Natural killer cell treated with Interleukin-12 subunit alpha and Interleukin-12 subunit beta and Interleukin-15 and Interleukin-18, amount 100 ng/mL, for 72 hours (primary cell): ENCODE results near the gene PARVB. TPM values are rescaled to one million over a fixed set of nuclear protein-coding genes. Genes with fewer than 3 reads are reported as not detected.

Experiments used
- ATAC-seq, 2 donors: fragments of 150-1000 bp; cut with Tn5 transposase in 1 of 2; sonication (Bioruptor Pico), chemical (Tn5 transposase) in 1 of 2; 2 replicates each; pipeline ENCODE4 v1.10.0; 2021
- DNase-seq: peaks from one replicate; pipeline ENCODE4 v3.0.0; 2022; ENCODE audit warnings: low spot score
- H3K27ac Mint-ChIP-seq, 2 donors: 1 replicate in 1 of 2; 2 replicates in 1 of 2; pipeline ENCODE4 v1.8.0; 2022; ENCODE audit warnings: mixed read lengths in 2 of 2, mild to moderate bottlenecking in 1 of 2, moderate library complexity in 1 of 2
- H3K27me3 Mint-ChIP-seq, 2 donors: 1 replicate in 1 of 2; 2 replicates in 1 of 2; pipeline ENCODE4 v1.8.0; 2022; ENCODE audit warnings: mixed read lengths in 2 of 2
- H3K36me3 Mint-ChIP-seq: one replicate; pipeline ENCODE4 v1.8.0; 2022; ENCODE audit warnings: mixed read lengths
- H3K4me1 Mint-ChIP-seq, 2 donors: 1 replicate in 1 of 2; 2 replicates in 1 of 2; pipeline ENCODE4 v1.8.0; 2022; ENCODE audit warnings: low read depth in 2 of 2, mixed read lengths in 2 of 2, mild to moderate bottlenecking in 1 of 2
- H3K4me3 Mint-ChIP-seq: one replicate; pipeline ENCODE4 v1.8.0; 2022; ENCODE audit warnings: mixed read lengths
- H3K9me3 Mint-ChIP-seq: 2 replicates; pipeline ENCODE4 v1.8.0; 2022; ENCODE audit warnings: mixed read lengths
- total RNA-seq, 2 donors: library from RNA; stranded (reverse); gene quantifications; one replicate each; pipeline ENCODE4 v1.2.3, GENCODE V29; 2022

The PARVB gene
- total RNA-seq, 2 donors from 2014 or later: 16.9 to 61.3 TPM

- Mint-ChIP-seq H3K36me3 (no peaks in the 10 kb centered on the region), H3K4me3 (peak overlapping the region; percentile 88), H3K27me3 (no peaks in the 10 kb centered on the region), H3K4me1 (peaks cover 18 to 25% of the 10 kb centered on the region in 2 donors), H3K9me3 (no peaks in the 10 kb centered on the region), H3K27ac (peak overlapping the region; percentile 78 to 88)
- no peak for DNase-seq
- no peak for ATAC-seq
Observed at GRCh38 chr22:44179989-44180705, 156.0 kb downstream of the PARVB start.

GRCh38 chr22:44180706-44181032, 156.6 kb downstream of the PARVB start, which contains the start of gene PARVG:
TSS of gene PARVG (plus strand) at chr22:44180925. CDS start at chr22:44183330, 2,405 bp downstream.
- H3K27ac Mint-ChIP-seq: peak within 1 kb of the TSS; percentile 78 to 88
- no peak for DNase-seq
- H3K4me1 Mint-ChIP-seq: peaks cover 21 to 25% of the 10 kb centered on the region in 2 donors
- no peak for ATAC-seq
- H3K36me3 Mint-ChIP-seq: no peaks in the 10 kb centered on the region
- no peaks in the 10 kb centered on the region for H3K27me3 Mint-ChIP-seq
- peak within 1 kb of the TSS; percentile 88 for H3K4me3 Mint-ChIP-seq
- no peaks in the 10 kb centered on the region for H3K9me3 Mint-ChIP-seq

GRCh38 chr22:44181033-44181911, 157.2 kb downstream of the PARVB start:
- H3K27me3 Mint-ChIP-seq: no peaks in the 10 kb centered on the region
- no peaks in the 10 kb centered on the region for H3K9me3 Mint-ChIP-seq
- H3K4me1 Mint-ChIP-seq: peaks cover 21 to 25% of the 10 kb centered on the region in 2 donors
- H3K36me3 Mint-ChIP-seq: no peaks in the 10 kb centered on the region
- peak overlapping the region; percentile 78 to 88 for H3K27ac Mint-ChIP-seq
- DNase-seq (peak; percentile 69), ATAC-seq (peak; percentile 73 to 81)
- peak overlapping the region; percentile 88 for H3K4me3 Mint-ChIP-seq

GRCh38 chr22:44181912-44182587, 157.9 kb downstream of the PARVB start:
- peaks cover 21 to 25% of the 10 kb centered on the region in 2 donors for H3K4me1 Mint-ChIP-seq
- peak overlapping the region; percentile 88 for H3K4me3 Mint-ChIP-seq
- peak; percentile 47 to 57 for ATAC-seq
- no peaks in the 10 kb centered on the region for H3K9me3 Mint-ChIP-seq
- no peaks in the 10 kb centered on the region for H3K36me3 Mint-ChIP-seq
- DNase-seq: no peak
- no peaks in the 10 kb centered on the region for H3K27me3 Mint-ChIP-seq
- H3K27ac Mint-ChIP-seq: peak overlapping the region; percentile 78 to 88

- peak overlapping the region; percentile 88 for H3K4me3 Mint-ChIP-seq
- H3K4me1 Mint-ChIP-seq: peaks cover 24 to 29% of the 10 kb centered on the region in 2 donors
- peak overlapping the region; percentile 78 to 88 for H3K27ac Mint-ChIP-seq
- no peaks in the 10 kb centered on the region for H3K27me3 Mint-ChIP-seq
- no peaks in the 10 kb centered on the region for H3K36me3 Mint-ChIP-seq
- no peaks in the 10 kb centered on the region for H3K9me3 Mint-ChIP-seq
- peak; percentile 77 to 79 for ATAC-seq
- peak; percentile 70 for DNase-seq
Observed at GRCh38 chr22:44182588-44183286, 158.6 kb downstream of the PARVB start.

- DNase-seq (no peak), ATAC-seq (no peak)
- Mint-ChIP-seq H3K9me3 (no peaks in the 10 kb centered on the region), H3K27ac (peak overlapping the region; percentile 78 to 88), H3K4me3 (peak overlapping the region; percentile 88), H3K27me3 (no peaks in the 10 kb centered on the region), H3K4me1 (peaks cover 24 to 29% of the 10 kb centered on the region in 2 donors), H3K36me3 (no peaks in the 10 kb centered on the region)
Observed at GRCh38 chr22:44183287-44183588, 159.1 kb downstream of the PARVB start.

GRCh38 chr22:44184006-44184405, 159.9 kb downstream of the PARVB start:
- Mint-ChIP-seq H3K36me3 (no peaks in the 10 kb centered on the region), H3K27ac (peak overlapping the region in 1 of 2 donors; percentile 88), H3K27me3 (no peaks in the 10 kb centered on the region), H3K4me1 (peaks cover 26 to 29% of the 10 kb centered on the region in 2 donors), H3K9me3 (no peaks in the 10 kb centered on the region), H3K4me3 (no peak overlapping the region)
- ATAC-seq (no peak), DNase-seq (no peak)

DNA sequence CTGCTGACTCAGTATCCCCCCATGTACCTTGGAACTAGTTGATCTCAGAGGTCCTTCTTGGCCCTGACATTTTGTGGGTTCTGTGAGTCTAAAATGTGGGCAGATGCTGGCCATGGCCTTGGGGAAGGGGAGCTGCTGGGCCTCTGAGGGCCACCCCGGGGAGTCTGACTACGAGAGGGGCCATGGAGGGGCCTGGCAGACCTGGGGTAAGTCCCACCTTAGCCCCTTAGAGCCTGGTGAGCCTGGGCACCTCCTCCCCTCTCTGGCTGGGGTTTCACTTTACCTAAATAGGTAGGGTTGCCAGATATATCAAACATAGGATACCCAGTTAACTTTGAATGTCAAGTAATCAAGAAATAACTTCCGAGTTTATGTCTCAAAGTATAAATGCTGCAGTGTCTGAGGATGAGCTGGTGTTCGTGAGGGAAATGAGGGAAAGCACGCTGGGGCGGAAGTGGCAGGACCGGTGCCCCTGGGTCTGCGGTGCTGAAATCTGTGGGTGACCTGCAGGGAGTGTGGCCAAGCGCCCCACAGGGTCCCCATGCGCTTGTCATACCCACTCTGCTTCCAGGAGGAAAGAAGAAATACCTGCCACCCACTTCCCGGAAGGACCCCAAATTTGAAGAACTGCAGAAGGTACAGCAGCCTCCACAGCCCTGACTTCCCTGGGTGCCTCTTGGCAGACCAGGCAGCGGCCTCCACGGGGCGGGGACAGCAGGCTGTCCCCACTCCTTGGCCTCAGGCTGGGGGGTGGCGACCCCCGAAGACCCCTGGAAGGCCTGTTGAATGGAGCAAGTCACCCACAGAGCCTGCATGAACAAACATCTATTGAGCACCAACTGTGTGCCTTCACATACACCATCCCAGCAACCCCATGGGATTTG, 161.4 kb downstream of the PARVB start:
- H3K27me3 Mint-ChIP-seq: no peaks in the 10 kb centered on the region
- H3K4me3 Mint-ChIP-seq: no peak overlapping the region
- ATAC-seq (no peak), DNase-seq (no peak)
- H3K4me1 Mint-ChIP-seq: peaks cover 25 to 26% of the 10 kb centered on the region in 2 donors
- H3K27ac Mint-ChIP-seq: no peak overlapping the region
- no peaks in the 10 kb centered on the region for H3K9me3 Mint-ChIP-seq
- no peaks in the 10 kb centered on the region for H3K36me3 Mint-ChIP-seq

GRCh38 chr22:44186121-44186510, 162.0 kb downstream of the PARVB start:
- H3K9me3 Mint-ChIP-seq: no peaks in the 10 kb centered on the region
- H3K36me3 Mint-ChIP-seq: no peaks in the 10 kb centered on the region
- peaks cover 19 to 20% of the 10 kb centered on the region in 2 donors for H3K4me1 Mint-ChIP-seq
- DNase-seq (no peak), ATAC-seq (no peak)
- no peak overlapping the region for H3K27ac Mint-ChIP-seq
- H3K4me3 Mint-ChIP-seq: no peak overlapping the region
- no peaks in the 10 kb centered on the region for H3K27me3 Mint-ChIP-seq

- DNase-seq (no peak), ATAC-seq (no peak)
- H3K36me3 Mint-ChIP-seq: no peaks in the 10 kb centered on the region
- no peak overlapping the region for H3K27ac Mint-ChIP-seq
- H3K4me1 Mint-ChIP-seq: peaks cover 21 to 22% of the 10 kb centered on the region in 2 donors
- no peak overlapping the region for H3K4me3 Mint-ChIP-seq
- no peaks in the 10 kb centered on the region for H3K27me3 Mint-ChIP-seq
- no peaks in the 10 kb centered on the region for H3K9me3 Mint-ChIP-seq
Observed at GRCh38 chr22:44186737-44187136, 162.6 kb downstream of the PARVB start.

- Mint-ChIP-seq H3K36me3 (no peaks in the 10 kb centered on the region), H3K4me3 (no peak overlapping the region), H3K27ac (no peak overlapping the region), H3K27me3 (no peaks in the 10 kb centered on the region), H3K9me3 (no peaks in the 10 kb centered on the region), H3K4me1 (peaks cover 19 to 20% of the 10 kb centered on the region in 2 donors)
- DNase-seq: no peak
- no peak for ATAC-seq
Observed at GRCh38 chr22:44187652-44188230, 163.6 kb downstream of the PARVB start.

DNA sequence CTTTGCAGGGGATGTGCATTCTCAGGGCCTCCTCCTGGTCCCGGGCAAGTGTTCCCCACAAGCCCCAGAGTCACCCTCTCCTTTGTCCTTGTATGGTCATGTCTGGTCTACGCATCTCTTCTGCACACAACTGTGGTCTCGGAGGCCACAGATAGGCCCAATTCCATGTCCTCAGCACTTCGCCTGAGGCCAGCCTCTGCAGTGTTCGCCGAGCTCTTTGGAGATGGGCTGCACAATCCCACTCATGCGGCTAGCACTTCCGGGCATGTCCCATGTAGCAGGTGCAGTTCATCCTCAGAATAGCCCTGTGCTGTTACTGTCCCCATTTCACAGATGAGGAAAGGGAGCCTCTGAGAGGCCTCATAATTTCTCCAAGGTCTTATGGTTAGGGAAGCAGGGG, 164.2 kb downstream of the PARVB start:
- Mint-ChIP-seq H3K27ac (no peak overlapping the region), H3K9me3 (no peaks in the 10 kb centered on the region), H3K4me1 (peaks cover 24 to 25% of the 10 kb centered on the region in 2 donors), H3K36me3 (no peaks in the 10 kb centered on the region), H3K27me3 (no peaks in the 10 kb centered on the region), H3K4me3 (no peak overlapping the region)
- ATAC-seq (no peak), DNase-seq (no peak)
